ENCODE measurements around the gene SEMA3D. TPM values are rescaled to one million over a fixed set of nuclear protein-coding genes. Genes with fewer than 3 reads are reported as not detected.

The SEMA3D gene
- total and polyA plus RNA-seq, 2 experiments from 2014 or later, result 1.5 to 7.2 TPM

- TF ChIP-seq ZNF462 (CRISPR knock-in tag; IDR thresholded peaks at IDR 0.05) (no peak), JUNB (IDR thresholded peaks at IDR 0.05; ENCODE audit: unreplicated experiment) (no peak), ZNF114 (CRISPR knock-in tag; IDR thresholded peaks at IDR 0.05) (no peak), ZNF331 (CRISPR knock-in tag; IDR thresholded peaks at IDR 0.05; ENCODE audit: low read depth) (no peak), NANOG (IDR thresholded peaks at IDR 0.05; ENCODE audit: borderline replicate concordance) (no peak), EZH2 (IDR thresholded peaks at IDR 0.05; ENCODE audit: low read depth, unreplicated experiment) (no peak), EZH2phosphoT487 (IDR thresholded peaks at IDR 0.05; ENCODE audit: unreplicated experiment) (no peak), POLR2AphosphoS5 (IDR thresholded peaks at IDR 0.05; ENCODE audit: low read depth) (no peak)
Measured at GRCh38 chr7:85119934-85120333, 66.9 kb downstream of the SEMA3D start (continued).

DNA sequence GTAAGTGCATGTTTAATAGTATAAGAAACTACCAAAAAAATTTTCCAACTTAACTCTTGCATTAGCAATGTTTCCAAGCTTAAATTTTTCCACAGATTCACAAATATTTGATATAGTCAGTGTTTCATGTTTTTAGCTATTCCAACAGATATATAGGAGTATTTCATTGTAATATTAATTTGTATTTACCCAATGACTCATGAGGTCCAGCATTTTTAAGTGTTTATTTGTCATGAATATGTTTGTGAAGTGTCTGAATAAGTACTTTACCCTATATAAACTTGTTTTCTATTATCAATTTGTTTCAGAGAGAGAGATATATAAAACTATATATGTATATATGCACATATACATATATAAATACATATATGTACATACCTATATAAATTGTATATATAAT lies 71.0 kb downstream of the SEMA3D start:
- Histone ChIP-seq H3K79me2 (replicated peaks; ENCODE audit: insufficient read depth) (no peaks in the 10 kb centered on the region), H4K20me1 (replicated peaks; ENCODE audit: insufficient read depth) (no peaks in the 10 kb centered on the region), H3K4me3 (no peak overlapping the region), H2AFZ (no peak overlapping the region), H3F3A (replicated peaks; ENCODE audit: low read depth) (no peaks in the 10 kb centered on the region), H3K36me3 (ENCODE audit: insufficient read depth) (no peaks in the 10 kb centered on the region), H3K9me2 (ENCODE audit: insufficient read depth) (no peaks in the 10 kb centered on the region), H3K4me1 (ENCODE audit: insufficient read depth) (no peaks in the 10 kb centered on the region), H3K27me3 (ENCODE audit: insufficient read depth) (no peaks in the 10 kb centered on the region), H3K4me2 (no peak overlapping the region), H3K27ac (ENCODE audit: low read depth) (no peak overlapping the region)
- Mint-ChIP-seq H3K4me3 (no peak overlapping the region), H3K9me3 (no peaks in the 10 kb centered on the region), H3K27me3 (ENCODE audit: insufficient read depth, low read depth, poor library complexity) (no peaks in the 10 kb centered on the region), H3K27ac (no peak overlapping the region), H3K4me1 (no peaks in the 10 kb centered on the region), H3K36me3 (ENCODE audit: low read depth) (no peaks in the 10 kb centered on the region; the same call in 2 of the 3 replicates)
- ATAC-seq (no peak), DNase-seq (ENCODE audit: low spot score) (no peak)
- TF ChIP-seq, protein P1, sequence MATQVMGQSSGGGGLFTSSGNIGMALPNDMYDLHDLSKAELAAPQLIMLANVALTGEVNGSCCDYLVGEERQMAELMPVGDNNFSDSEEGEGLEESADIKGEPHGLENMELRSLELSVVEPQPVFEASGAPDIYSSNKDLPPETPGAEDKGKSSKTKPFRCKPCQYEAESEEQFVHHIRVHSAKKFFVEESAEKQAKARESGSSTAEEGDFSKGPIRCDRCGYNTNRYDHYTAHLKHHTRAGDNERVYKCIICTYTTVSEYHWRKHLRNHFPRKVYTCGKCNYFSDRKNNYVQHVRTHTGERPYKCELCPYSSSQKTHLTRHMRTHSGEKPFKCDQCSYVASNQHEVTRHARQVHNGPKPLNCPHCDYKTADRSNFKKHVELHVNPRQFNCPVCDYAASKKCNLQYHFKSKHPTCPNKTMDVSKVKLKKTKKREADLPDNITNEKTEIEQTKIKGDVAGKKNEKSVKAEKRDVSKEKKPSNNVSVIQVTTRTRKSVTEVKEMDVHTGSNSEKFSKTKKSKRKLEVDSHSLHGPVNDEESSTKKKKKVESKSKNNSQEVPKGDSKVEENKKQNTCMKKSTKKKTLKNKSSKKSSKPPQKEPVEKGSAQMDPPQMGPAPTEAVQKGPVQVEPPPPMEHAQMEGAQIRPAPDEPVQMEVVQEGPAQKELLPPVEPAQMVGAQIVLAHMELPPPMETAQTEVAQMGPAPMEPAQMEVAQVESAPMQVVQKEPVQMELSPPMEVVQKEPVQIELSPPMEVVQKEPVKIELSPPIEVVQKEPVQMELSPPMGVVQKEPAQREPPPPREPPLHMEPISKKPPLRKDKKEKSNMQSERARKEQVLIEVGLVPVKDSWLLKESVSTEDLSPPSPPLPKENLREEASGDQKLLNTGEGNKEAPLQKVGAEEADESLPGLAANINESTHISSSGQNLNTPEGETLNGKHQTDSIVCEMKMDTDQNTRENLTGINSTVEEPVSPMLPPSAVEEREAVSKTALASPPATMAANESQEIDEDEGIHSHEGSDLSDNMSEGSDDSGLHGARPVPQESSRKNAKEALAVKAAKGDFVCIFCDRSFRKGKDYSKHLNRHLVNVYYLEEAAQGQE (IDR thresholded peaks at IDR 0.05; ENCODE audit: unreplicated experiment), result no peak

Measured in GM23338 (cell line).